HG03460 (cell line): Measurements from ENCODE around the gene SBF2.

ENCODE experiments used
- ATAC-seq: cut with Tn5 transposase; IDR thresholded peaks from one replicate; pipeline ENCODE4 v1.9.1; 2021; ENCODE audit not compliant: unreplicated experiment

Gene SBF2

DNA sequence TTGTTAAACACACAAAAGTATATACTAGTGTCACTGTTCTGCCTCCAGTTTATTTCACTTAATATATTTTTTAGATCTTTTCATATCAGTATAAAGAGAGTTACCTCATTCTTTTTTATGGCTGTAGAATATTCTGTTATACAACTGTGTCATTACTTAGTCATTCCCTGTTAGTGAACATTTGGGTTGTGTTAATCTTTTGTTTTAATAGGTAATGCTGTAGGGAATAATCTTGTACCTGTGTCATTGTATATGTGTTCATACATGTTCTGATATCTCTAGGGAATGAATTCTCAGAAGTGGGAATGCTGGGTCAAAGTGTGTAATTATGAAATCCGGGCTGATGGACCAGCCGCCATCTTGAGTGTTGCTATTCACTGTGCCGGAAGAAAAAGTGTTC, 558.8 kb downstream of the SBF2 start:
- ATAC-seq = no peak

DNA sequence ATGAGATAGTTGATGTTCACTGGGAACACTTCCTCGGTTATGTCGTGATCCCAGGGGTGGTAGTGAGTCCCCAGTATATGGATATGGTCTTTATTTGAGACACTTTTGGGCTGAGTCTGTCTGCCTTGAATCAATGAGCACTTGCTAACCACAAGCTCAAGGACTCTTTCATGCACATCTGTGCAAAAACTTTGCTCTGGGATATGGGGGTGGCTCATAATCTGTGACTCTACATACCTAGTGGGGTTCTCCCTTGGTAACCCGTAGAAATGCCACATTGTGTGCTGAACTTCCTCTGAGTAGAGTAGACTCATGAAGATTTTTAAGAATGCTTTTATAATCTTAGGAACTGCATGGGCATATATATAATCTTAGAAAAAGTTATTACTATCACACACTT, 560.8 kb downstream of the SBF2 start:
- ATAC-seq = no peak

DNA sequence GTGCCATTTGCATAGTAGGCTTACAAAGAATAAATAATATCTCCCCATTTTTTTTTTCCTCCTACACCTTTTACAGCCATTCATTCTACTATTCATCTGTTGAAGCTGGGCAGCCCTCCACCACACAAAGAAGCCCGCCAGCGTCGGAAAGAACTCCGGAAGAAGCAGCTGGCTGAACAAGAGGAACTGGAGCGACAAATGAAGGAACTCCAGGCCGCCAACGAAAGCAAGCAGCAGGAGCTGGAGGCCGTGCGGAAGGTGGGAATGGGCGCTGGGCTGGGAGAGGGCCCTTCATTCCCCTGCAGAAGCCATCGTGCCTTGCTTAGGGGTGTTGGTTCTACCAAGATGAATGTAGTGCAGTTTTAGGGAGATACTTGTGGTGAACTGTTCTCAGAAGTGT, 561.6 kb downstream of the SBF2 start:
- no peak for ATAC-seq

GRCh38 chr11:9731256-9731655, 562.8 kb downstream of the SBF2 start:
- ATAC-seq = no peak
